Left colon (tissue), 2 donors: ENCODE data around the gene CALM1. TPM values are rescaled to one million over a fixed set of nuclear protein-coding genes. Genes with fewer than 3 reads are reported as not detected.

Experiments used
- ATAC-seq: fragments of 200-7000 bp; cut with Tn5 transposase; one replicate; pipeline ENCODE4 v1.9.1; 2020; ENCODE audit warnings: mild to moderate bottlenecking, moderate library complexity
- DNase-seq, 2 donors: peaks; one replicate each; pipeline ENCODE4 v3.0.0-alpha.2; 2020
- intact Hi-C, 2 donors: fragments of 100-400 bp; cut with DNase I in 1 of 2; cut with micrococcal nuclease in 1 of 2; formaldehyde crosslinking; loops; one replicate each; pipeline versions ENCODE4 v1.11.2 to v1.14.0; 2022; cut with DNase I, micrococcal nuclease
- total RNA-seq, 2 donors: library from RNA; stranded (reverse); fragmentation: NEBNext Ultra II Directional; extraction: Animal tissue kit (Norgen Biotek cat#: 25700); gene quantifications; one replicate each; pipeline ENCODE4 v1.2.1, GENCODE V29; 2021
- donor health status: DM: no; HTN: no; CAD: no.
- donor health status: DM: yes; HTN: yes; CAD: no.

Gene CALM1
- total RNA-seq, 2 donors from 2014 or later: 756 to 776 TPM

DNA sequence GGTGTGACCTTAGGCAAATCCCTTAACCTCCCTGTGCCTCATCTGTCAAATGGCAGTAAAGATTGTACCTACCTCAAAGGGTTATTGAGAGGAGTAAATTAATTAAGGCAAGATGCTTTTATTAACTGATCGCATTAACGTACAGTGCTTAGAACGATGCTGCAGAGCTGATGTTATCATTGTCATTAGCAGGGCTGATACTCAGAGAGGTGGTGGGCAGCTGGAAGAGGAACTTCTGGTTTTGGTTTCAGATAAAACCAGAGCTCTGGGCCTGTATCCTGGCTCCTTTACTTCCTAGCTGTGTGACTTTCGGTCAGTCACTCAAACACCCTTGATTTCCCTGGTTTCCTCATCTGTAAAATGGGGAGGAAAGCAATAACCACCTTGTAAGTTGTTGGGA, 55.1 kb downstream of the CALM1 start:
- intact Hi-C loops: no loop called here
- no peak for DNase-seq
- no peak for ATAC-seq

DNA sequence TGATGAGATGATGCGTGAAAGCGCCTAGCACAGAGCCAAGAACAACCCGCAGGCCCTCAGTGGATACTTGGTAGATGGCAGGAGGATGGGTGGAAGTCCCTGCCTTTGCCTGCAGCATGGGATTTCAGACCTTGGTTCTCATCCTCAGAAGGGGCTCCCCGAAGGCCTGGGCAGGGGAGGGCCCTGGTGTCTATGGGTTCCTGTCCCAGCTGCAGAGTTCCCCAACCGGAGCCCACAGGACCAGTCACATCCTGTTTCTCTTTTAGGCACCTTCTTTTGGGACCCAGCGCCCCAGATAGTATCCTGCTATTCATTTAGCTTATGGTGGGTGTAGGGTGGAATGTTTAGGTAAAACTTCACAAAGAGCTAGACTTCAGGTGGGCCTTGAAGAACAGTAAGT, 55.5 kb downstream of the CALM1 start:
- DNase-seq: no peak
- intact Hi-C loops: no loop called here
- no peak for ATAC-seq

DNA sequence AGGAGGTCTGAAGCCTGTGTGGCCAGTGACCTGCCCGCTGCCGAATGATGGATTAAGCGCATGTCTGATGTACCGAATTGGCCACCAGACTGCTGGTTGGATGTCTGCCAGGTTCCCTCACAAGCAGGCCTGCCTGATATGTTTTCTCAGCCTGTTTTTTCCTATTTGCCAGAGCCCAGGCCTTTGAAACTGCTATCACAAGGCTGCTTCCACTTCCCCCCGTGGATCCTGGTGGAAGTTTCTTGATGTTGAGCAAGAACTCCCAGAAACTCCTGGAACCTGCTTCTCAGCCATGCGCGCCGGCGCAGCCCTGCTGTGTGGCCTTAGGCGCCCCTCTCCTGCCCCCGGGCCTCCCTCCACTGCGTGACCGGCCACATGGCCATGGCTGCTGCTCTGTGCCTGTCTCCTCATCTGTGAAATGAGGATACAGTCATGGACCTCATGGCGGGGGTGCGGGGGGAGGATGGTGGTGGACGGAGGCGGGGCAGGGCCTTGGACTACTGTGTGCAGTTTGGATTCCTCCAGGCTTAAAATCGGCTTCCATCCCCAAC, 56.6 kb downstream of the CALM1 start:
- intact Hi-C loops: no loop called here
- ATAC-seq (no peak), DNase-seq (peak in 1 of 2 donors; percentile 13)

DNA sequence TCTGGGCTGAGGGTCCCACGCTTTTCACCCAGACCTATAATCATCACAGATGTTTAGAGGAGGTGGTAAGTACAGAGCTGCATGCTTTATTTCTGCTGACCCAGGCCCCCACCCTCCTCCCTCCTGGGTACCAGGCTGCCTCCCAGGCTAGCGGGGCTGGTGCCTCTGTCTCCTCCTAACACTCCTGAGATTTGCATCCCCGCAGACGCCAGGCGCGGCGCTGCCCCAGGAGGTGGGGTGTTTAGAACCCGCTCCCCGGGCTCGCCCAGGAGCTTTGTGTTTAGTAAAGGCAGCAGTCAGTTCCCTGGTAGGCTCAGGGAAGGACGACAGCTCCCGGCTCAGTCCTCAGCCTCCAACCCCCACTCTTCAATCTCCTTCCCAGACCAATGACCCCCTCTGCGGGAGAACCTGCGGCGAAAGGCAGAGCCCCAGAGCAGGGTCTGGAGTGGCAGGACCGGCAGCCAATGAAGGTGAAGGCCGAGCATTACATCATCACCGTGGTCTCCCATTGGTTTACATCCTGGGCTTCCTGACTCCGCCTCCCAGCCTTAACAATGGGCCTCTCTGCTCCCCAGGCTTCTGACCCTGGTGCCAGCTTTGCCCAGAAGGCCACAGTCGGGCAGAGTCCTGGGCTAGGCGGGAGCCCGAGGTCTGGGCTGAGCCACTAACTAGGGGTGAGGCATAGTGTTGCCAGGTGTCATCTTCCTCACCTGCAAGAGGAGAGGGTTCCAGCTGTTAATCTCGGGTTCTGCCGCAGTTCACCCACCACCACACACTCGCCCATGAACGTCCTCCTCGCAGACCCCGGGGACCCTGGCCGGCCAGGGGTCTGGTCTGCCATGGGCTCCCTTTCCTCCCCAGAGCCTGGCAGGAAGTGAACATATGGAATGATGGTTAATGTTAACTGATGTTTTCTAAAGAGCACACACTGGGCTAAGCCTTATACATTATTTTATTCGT, 57.5 kb downstream of the CALM1 start:
- DNase-seq: peak; percentile 88 to 89
- peak; percentile 99 for ATAC-seq
- intact Hi-C loops: no loop called here

DNA sequence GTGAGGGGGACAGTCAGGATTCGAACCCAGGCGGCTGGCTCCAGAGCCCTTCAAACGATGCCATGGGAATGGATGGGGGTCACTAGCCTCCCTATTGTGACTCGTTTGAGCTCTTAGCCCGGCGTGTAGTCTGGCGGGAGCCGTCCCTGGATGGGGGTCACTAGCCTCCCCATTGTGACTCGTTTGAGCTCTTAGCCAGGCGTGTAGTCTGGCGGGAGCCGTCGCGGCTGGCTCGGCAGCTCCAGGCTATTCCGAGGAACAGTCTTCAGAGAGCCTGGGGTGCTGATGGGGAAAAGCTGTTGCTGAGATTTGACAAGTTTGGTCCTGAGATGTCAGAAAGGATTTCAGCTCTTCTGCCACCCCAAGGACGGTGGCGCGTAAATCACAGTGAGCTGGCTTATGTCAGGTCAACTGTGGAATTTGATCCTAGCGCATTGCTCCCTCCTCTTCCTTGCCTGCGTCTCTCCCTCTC, 58.3 kb downstream of the CALM1 start:
- ATAC-seq (no peak), DNase-seq (no peak)
- intact Hi-C loops: no loop called here

DNA sequence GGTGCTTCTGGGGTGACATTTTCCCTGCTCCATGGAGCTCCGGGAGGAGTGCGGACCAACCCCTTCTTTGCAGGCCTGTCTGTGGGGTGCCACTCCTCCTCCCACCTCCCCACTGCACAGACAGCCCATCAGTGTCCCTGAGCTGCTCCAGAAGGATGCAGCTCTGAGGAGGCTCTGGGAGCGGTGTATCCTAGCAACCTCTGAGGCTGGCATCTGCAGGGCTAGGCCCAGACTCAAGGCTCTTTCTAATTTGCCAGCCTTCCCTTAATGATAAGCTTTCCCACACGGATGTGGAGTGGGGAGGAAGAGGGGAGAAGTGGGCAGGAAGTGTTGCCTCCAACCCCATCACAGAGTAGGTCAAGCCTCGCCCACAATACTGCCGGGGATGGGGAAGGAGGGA, 59.7 kb downstream of the CALM1 start:
- no peak for ATAC-seq
- intact Hi-C loops: no loop called here
- DNase-seq: no peak

DNA sequence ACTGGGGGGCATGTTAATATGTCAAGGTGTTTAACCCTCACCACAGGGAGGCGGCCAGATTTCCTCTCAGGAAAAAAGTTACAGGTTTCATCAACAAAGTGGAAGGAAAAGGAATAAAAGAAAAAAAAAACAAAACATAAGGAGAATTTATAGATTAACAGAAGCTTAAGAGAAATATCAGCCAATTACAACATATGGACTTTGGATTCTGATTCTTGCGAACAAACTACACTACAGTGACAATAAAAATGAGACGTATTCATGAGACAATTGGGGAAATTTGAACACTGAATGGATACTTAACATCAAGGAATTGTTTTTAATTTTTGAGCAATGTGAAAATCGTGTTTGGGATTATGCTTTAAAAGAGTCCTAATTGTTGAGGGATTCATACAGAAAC, 60.4 kb downstream of the CALM1 start:
- DNase-seq (no peak), ATAC-seq (no peak)
- intact Hi-C loops: no loop called here

Other genes starting within 250 kb of the CALM1 start
- 10 to 100 TPM; 65.6 to 72.1 TPM for gene PSMC1, start 140.5 kb upstream of the CALM1 start, total RNA-seq
- gene NRDE2, start 65.1 kb upstream of the CALM1 start, total RNA-seq: 10 to 100 TPM; 19.4 to 25.1 TPM